NCI-H510A treated with DMSO at 0.1 percent for 48 hours (cell line): Measurements from ENCODE around the gene LIF.
"Not testable (repeated sequence)": the region's sequence is repeated elsewhere in the genome, so short reads cannot be mapped to it uniquely, and the experiment has no call there.

Experiments
- DNase-seq: peaks from one replicate; lab custom pipeline; 2025; lab: John Stamatoyannopoulos, UW

Gene LIF

DNA sequence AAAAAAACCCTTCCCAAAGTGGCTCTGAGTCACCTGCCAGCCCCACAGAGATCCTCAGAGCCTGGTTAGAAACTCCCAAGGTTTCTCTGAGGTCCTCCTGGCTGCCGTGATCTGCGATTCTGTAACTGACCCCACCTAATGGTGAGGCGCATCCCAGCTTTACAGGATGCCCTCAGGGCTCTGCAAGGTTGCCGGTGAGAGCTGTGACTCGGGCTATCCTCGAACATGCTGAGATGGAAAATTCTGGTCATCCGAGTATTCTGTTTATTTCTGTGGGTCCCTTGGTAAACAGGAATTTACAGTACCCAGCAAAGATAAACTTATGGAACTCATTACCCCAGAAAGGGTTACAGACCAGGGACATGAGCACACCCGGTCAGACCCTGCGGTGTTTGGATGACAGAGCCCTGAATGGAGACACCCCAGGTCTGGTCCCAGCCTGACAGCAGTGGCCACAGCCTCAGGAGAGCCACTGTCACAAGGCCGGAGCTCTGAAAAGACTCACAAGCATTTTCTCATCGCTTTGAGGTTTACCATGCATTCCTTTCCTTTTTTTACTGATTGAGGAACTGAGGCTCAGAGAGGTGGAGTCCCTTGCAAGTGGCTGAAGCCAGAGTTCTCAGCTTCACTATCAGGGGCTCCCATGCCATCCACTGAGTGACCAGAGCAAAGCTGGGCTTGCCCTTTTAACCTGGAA lies 22.2 kb downstream of the LIF start:
- DNase-seq: no peak

DNA sequence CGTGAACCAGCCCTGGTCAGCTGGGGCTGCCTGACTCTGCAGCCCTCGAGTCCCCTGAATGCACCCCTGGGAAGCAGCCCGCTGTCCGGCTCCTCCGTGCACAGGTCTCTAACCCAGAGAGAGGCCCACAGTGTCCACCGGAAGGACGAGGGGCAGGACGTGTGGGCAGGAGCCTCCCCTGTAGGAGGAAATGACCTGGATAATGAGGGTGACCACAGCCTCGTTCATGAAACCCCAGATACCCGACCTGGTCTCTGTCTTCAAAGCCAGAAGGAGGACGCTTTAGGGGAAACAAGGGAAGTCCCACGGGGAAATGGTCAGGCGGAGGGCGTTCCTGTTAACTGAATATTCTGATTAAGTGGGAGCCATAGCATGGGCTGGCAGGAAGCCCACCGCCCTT lies 23.3 kb downstream of the LIF start:
- DNase-seq: no peak

DNA sequence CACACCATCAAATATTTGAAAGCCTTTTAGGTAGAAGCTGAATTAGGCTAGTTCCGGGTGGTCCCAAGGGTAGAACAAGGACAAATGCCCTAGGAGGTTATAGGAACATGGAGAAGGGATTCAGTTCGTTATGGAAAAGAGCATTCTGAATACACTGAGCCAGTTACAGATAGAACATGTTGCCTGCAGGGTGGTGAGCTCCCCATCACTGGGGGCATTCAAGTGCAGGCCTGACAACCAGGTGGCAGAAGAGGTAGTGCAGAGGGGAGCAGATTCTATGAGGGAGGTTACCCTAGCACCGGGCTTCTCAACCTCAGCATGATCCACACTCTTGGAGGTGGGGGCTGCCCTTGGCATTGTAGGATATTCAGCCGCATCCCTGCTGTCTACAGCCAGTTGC lies 24.2 kb downstream of the LIF start:
- no peak for DNase-seq

DNA sequence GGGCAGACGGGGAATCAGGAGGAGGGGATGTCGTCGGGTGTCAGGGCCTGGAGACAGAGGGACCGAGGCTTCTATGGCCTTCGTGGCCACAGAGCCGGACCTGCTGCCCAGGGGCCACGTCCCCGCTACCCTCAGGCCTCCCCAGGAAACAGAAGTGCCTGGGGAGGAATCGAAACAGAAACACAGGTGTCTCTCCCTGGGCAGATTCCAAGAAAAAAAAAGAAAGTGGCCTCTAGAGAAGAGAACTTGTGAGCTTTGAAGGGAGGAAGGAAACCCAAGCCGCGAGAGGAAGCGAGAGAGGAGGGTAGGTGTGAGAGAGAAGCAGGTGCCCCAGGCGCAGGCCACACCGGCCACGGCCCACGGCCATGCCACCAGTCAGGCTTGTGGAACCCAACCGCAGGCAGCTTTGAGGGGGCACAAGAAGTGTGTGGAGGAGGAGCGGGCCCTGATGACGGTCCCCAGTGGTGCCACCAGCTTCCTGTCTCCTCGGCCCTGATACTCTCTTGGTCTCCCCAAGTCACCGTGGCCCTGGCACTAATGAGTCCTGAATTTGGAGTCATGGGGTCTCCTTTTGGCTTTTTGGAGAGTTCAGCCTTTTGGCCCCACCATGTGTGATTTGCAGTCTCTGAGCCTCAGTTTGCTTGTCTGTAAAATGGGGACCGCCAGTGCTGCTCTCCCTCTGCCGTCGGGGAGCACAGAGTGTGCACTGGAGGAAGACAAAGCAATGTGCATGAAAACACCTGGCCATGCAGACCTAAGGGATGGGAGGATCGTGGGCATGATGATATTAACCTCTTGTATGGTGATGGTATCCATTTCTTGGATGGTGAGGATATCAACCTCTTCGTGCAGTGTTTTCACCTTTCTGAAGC lies 25.2 kb downstream of the LIF start:
- no peak for DNase-seq

DNA sequence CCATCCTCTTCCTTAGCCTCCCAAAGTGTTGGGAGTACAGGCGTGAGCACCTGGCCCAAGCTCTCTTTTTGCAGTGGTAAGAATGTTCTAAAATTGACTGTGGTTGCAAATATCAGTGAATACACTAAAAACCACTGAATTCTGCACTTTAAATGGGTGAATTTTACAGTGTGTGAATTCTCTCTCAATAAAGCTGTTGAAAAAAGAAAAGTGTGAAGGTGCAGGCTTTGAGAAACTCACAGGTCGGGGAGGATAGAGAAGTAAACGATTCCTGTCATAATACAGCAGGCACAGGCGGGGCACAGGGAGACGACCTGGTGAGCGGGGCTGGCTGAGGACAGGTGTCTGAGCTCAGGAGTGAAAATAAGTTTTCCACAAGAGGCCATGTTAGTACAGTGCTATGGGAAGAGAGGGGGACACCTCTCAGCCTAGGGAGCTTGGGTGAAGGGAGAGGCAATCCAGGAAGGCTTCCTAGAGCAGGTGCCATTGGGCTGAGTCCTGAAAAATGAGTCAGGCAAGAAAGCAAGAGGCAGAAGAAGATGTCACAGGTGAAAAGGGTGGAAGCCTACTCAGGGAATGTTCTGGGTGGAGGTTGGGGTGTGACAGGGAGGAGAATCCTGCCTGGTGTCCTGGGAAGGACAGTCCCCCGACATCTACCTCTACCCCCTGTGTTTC lies 26.1 kb downstream of the LIF start:
- no peak for DNase-seq

DNA sequence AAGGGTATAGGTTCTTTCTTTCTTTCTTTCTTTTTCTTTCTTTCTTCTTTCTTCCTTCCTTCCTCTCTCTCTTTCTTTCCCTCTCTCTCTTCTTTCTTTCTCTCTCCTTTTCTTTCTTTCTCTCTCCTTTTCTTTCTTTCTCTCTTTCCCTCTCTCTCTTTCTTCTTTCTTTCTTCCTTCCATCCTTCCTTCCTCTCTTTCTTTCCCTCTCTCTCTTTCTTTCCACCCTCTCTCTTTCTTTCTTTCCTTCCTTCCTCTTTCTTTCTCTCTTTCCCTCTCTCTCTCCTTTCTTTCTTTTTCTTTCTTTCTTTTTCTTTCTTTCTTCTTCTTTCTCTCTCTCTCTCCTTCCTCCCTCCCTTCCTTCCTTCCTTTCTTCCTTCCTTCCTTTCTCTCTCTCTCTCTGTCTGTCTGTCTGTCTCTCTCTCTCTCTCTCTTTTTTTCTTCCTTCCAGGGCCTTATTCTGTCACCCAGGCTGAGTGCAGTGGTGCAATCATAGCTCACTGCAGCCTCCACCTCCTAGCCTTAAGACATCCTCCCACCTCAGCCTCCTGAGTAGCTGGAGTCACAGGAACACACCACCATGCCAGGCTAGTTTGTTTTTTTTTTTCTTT lies 26.8 kb downstream of the LIF start:
- no peak for DNase-seq

DNA sequence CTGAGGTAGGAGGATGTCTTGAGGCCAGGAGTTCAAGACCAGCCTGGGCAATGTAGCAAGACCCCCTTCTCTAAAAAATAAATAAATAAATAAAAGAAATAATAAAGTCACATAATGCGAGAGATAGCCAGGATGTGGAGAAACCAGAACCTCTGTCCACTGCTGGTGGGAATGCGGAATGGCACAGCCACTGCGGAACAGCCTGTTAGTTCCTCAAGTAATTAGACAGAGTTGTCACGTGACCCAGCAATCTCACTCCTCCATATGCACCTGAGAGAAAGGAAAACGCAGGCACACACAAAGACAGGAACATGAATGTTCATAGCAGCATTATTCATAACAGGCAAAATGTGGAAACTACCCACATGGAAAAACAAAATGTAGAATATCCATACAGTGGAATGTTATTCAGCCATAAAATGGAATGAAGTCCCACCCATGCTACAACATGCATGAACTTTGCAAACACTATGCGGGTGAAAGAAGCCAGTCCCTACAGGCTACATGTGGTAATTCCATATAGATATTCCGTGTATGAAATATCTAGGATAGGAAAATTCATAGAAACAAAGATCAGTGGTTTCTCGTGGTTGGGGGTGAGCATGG lies 27.4 kb downstream of the LIF start:
- no peak for DNase-seq

DNA sequence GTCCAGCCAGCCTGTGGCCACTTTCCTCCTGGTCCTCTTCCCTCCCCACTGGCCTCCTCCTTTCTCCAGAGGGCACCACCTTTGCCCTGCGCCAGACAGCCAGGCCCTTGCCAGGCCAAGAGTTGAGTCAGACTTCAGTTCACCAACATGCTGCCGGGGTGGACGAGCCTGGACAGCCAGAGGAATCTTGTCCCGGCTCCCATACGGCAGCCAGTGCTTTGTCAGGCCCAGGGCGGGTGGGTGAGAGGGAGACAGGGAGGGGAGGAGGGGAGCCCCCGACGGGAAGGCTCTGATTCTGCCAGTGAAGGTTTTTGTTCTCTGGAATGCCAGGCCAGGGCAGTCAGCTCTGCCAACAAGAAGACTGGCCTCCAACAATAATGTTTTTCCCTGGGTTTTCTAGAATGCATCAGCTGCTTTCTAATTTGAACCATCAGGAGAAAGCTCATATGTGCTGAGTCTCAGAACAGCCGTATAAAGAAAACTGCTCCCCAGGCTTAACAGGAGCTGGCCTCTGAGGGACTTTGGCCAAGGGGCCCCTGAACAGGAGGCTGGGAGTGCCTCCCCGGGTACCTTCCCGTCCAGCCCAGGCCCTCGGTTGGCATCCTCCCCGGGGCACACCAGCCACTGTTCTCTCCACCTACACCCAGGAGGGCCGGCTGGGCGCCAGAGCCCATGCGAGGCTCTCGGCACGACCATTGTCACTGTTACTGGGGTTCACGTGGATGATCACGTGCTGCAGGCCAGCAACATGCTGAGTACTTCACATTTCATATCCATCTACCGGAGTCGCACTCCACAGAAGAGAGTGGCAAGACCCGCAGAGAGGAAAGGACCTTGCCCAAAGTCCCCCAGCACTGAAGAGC lies 28.6 kb downstream of the LIF start:
- DNase-seq: no peak

DNA sequence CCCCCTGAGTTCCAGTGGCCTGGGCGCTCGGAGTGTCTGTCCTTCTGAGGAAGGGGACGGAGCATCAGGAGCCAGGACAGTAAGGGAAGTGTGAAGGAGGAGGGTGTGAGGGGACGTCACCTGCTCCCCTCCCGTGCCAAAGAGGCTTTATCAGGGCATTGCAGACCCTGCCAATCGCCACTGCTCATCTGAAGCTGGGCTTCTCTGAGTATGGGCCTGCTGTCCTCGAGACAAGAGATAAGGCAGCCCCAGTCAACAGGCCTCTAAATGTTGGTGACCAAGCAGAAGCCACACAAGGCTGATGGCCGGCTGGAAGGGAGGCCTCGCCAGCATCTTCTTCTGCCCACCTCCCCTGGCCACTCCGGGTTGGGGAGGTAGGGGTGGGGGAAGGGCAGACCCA lies 29.8 kb downstream of the LIF start:
- no peak for DNase-seq

DNA sequence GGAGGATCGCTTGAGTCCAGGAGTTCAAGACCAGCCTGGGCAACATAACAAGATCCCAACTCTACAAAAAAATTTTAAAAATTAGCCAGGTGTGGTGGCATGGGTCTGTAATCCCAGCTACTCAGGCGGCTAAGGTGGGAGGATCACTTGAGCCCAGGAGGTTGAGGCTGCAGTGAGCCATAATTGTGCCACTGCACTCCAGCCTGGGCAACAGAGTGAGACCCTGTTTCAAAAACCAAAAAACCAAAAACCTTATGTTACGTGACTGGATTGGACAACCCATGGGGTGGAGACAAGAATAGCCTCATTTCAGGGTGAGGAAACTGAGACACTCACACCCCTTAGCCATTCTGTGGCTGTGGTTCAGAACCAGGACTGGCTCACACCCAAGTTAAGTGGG lies 30.3 kb downstream of the LIF start:
- DNase-seq: not testable (repeated sequence)

DNA sequence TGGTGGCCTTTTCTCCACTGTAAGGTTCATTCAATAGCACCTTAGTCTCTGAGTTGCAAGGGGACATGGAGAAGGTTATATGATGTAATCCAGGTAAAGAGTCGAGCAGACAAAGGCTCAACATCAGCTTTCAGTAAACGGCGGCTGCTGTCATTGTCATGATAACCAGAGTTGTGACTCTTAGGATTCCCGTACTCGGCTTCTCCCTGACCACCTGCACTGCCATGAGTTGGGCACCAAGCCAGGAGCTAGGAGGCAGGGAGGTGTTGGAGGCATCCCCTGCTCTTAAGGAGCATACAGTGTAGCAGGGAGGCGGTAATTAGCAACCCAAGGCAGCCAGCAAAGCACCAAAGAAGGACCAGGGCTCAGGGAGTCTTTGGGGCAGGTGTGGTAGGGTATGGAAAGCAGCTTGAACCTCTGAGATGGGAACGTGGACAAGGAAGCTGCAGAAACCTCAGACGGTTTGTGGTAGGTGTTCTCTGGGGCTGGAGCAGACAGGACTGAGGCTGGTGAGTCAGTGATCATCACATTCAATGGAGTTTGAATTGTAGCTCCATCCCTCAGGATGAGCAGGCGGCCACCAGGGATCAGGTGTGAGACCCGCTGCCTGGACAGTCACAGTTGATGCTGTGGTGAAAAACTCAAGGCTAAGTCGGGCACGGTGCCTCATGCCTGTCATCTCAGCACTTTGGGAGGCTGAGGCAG lies 31.7 kb downstream of the LIF start:
- DNase-seq: peak; percentile 20

DNA sequence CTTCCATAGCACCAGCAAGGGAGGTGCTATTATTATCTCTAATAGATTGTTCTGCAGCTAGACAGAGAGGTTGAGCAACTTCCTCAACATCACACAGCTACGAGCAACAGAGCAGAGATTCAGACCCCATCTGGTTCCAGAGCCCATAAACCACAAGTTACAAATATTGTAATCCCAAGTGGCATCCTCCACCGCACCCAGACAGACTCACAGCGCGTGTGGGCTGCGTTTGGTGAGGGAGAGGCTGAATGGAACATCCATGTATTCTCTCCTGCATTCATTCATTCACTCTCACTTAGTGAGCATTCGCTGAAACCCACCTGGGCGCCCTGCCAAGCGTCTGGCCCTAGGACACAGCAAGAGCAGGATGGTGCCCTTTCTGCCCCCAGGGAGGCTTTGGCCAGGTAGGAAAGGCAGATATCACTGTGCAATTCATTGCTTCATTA lies 33.5 kb downstream of the LIF start:
- DNase-seq: no peak

DNA sequence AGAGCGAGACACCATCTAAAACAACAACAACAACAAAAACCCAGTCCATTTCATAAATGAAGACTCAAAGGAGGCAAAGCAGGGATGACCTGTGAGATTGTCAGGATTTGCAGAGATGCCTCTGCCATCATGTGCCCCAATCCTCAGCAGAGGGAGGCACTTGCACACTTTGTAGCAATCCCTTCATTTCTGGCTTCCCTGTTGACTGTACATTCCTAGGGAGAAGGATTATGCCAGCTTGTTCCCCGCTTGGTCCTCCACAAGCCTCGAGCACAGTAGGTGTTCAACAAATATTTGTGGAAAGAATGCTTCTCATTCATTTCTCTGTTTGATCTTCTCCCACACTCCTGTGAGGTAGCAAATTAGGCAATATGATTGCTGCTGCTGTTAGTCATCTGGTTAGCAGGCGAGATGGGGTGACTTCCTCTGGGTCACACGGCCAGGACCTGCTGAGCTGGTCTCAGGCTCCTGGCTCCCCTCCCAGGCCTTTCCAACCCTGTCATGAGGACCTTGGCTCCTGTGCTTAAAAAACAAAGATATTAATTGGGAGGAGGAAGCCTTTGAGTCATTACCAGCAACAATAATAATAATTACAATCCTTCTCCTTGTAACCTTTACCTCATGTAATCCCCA lies 34.1 kb downstream of the LIF start:
- DNase-seq: no peak

DNA sequence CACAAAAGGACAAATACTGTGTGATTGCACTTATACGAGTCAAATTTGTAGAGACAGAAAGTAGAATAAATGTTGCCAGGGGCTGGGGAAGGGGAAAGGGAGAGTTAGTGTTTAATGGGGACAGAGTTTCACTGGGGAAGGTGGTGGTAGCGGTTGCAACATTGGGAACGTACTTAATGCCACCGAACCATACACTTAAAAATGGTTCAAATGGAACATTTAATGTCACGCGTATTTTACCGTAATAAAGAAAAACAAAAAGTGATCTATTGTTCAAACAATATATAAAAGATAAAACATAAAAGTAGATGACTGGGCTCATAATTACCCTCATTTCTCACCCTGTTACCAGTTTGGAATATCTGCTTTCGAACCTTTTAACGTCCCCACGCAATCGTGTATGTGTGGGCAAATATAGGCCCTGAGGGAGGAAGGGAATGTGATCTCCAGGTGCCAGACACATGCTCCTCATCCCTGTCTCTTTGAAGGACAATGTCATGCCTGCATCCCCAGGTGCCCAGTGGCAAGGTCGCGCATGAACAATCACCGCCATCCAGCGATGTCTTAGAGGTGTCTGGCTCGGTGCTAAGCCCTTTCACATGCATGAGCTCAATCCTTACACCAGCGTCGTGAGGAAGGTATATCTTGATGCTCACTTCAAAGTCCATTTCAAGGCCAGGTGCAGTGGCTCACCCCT lies 35.3 kb downstream of the LIF start:
- no peak for DNase-seq

DNA sequence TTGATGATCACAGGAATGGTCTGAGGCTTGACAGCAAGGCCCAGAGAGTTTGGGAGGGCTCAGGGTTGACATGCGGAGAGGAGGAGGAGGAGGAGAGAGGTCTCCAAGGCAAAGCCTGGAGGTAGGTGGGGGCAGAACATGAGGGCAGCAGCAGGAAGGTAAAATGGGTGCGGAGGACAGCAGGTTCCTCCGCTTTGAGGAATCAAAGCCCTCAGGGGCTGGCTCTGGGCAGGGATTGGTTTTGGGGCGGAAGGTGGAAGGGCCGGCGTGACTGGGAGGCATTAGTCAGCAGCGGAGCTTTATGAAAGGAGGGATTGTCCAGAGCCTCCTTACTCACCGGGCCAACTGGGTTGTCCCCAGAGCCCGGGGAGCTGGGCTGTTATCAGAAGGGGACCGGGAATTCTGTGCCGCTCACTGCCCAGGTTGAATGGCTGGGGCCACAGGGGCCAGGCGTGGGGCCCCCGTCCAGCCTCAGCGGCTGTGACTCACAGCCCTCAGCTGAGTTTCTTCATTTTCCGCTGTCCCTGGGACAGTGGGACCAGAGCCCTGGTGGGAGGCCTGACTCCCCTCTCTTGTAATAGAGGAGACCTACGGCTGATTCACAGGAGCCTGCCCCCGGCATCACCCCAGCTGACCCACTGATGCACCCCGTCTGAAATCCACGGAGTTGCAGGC lies 36.2 kb downstream of the LIF start:
- no peak for DNase-seq

DNA sequence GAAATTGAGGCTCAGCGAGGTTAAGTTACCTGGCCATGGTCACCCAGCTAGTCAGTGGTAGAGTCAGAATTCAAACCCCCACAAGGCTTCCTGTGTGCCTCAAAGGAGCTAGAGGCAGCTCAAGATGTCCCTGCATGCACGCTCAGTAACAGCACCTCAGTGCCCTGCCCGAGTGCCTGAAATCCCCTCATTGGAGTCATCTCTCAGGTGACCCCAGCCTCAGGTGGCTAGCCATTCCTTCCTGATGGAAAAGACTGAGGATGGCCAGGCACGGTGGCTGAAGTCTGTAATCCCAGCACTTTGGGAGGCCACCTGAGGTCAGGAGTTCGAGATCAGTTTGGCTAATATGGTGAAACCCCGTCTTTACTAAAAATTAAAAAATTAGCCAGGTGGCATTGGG lies 36.9 kb downstream of the LIF start:
- DNase-seq: no peak

DNA sequence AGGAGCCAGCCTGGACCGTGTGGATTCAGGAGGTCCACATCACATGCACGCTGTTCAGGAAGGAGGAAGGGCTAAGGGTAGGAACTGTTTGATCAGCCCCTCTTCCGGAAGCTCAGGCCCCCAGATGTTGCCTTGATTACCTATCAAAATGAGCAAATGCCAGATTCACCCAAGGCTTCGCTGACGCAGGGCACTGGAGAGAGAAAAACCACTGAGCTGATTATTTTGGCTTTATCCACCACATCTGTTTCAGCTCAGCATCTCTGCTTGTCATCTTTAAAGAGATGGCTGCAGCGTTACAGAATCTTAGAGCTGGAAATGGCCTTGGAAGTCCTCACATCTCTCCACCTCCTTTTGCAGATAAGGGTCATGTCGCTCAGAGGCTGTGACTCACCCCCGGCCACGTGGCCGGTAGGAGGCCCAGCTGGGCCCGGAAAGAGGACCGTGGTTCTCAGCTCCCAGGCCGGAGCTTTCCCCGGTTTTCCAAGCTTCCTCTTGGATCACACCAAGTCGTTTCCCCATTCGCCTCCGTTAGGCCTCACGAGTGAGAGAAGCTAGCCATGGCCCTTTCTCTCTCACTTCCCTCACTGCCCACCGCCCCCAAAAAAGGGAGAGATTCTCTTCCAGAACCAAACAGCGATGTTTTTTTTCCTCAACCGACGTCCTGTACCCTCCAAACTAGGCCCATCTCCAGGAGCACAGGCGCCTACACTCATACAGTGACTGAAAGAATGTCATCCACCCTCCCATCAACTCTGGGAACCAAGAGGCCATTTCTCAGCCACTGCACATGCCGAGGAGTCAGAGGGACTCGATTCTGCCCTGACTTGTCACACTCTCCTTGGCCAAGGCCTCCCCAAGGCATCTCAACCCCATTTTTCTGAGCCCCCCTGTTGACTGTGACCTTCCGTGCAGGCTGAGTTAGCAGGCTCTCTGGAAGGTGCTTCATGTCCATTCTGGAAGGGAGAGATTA lies 37.6 kb downstream of the LIF start:
- DNase-seq: no peak

DNA sequence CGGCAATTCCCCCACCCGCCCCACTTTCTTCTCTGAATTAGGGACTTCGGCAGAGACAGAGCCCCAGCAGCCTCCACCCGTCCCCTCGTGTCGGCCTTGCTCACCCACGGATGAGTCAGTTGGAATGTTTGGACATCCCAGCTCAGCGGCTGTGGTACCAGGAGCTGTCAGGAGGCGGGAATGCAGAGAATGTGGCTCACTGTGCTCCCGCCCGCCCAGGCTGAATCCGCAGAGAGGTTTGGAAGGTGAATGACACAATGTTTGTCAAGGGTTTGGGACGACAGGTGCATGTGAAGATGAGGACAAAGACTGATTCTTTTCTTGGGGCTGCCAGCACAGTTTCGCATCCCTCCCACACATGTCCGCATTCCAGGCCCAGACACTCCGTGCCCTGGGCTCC lies 39.6 kb downstream of the LIF start:
- no peak for DNase-seq
